NCI-H82 (cell line): ENCODE measurements around the gene SMCO3.

Source experiments
- DNase-seq: peaks from one replicate; lab custom pipeline; 2025; lab: John Stamatoyannopoulos, UW

The SMCO3 gene

DNA sequence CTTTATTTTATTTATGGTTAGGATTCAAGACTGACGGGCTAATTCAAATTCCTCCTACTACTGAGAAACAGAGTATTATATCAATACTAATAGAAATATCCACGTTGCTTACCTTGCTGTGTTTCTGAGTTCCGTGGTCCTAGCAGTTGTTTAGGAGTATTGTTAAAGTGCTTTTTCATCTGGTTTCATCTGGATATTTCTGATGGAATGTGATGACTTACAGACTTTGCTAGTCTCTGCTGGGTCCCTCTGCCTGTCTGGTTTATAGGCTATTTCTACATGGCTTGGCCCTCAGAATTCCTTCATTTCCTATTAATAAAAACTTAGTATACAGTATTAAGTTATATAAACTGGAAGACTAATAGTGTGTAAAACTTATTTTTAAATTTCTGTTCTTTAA is at the start of gene SMCO3:
SMCO3 (minus strand) TSS at position 169 of the 400 bp plus-strand sequence. CDS start 7,502 bp downstream, outside the sequence.
- no peak for DNase-seq

DNA sequence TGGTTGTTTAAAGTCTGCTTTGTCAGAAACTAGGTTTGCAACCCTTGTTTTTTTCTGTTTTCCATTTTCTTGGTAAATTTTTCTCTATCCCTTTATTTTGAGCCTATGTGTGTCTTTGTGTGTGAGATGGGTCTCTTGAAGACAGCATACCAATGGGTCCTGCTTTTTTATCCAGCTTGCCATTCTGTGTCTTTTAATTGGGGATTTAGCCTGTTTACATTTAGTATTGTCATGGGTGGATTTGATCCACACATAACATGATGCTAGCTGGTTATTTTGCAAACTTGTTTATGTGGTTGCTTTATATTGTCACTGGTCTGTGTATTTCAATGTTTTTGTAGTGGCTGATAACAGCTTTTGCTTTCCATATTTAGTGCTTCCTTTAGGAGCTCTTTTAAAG is 46.5 kb upstream of the SMCO3 start:
- no peak for DNase-seq

DNA sequence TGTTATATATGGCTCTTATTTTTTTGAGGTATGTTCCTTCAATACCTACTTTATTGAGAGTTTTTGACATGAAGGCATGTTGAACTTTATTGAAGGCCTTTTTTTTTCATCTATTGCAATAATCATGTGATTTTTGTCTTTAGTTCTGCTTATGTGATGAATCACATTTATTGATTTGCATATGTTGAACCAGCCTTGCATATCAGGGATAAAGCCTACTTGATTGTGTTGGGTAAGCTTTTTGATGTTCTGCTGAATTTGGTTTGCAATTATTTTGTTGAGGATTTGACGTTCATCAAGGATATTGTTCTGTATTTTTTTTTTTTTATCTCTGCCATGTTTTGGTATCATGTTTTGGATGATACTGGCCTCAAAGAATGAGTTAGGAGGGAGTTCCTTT is 44.5 kb upstream of the SMCO3 start:
- DNase-seq = no peak

GRCh38 chr12:14854586-14855183 is 40.7 kb upstream of the SMCO3 start:
- peak; percentile 18 for DNase-seq

DNA sequence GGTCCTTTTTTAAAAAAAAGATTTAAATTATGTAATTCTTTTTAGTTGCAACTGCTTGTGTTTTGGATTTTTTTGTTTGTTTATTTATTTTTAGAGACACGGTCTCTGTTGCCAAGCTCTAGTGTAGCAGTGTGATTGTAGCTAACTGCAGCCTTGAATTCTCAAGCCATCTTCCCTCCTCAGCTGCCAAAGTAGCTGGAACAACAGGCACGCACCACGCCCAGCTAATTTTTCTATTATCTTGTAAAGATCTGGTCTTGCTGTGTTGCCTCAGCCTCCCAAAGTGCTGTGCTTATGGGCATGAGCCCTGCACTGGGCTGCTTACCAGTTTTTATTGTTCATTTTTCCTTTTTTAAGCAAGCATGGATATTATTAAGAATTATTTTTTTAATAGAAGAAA is 40.0 kb upstream of the SMCO3 start:
- no peak for DNase-seq

- DNase-seq = no peak
Observed at GRCh38 chr12:14852880-14853279, 38.9 kb upstream of the SMCO3 start.

GRCh38 chr12:14850929-14851663 is 37.1 kb upstream of the SMCO3 start:
- no peak for DNase-seq

GRCh38 chr12:14849661-14850060 is 35.7 kb upstream of the SMCO3 start:
- DNase-seq = no peak

- DNase-seq = no peak
Observed at GRCh38 chr12:14846876-14847580, 33.0 kb upstream of the SMCO3 start.

DNA sequence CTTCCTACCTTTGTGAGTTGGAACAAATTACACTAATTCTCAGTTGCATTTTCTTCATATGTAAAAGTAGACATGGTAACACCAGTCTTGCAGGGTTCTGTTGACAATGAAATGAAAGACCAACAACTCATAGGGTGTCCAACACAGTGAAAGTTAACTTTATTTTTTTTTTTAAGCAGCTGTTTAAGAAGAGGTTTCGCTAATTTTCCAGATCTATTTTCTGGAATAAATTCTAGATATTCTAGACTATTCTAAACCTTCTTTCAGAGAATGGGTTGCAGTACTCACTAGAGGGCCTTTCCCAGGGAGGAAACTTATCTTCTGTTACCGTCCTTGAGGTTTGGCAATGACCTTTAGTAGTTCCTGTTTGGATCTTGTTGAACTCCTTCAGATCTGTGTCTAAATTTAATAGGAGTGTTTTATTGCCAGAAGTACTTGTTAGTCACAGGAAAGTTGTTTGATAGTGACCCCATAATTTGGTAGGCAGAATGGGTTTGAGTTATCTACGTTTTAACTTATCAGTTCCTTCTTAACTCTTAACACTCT is 32.1 kb upstream of the SMCO3 start:
- no peak for DNase-seq

- peak; percentile 84 for DNase-seq
Observed at GRCh38 chr12:14845350-14845750, 31.4 kb upstream of the SMCO3 start.

DNA sequence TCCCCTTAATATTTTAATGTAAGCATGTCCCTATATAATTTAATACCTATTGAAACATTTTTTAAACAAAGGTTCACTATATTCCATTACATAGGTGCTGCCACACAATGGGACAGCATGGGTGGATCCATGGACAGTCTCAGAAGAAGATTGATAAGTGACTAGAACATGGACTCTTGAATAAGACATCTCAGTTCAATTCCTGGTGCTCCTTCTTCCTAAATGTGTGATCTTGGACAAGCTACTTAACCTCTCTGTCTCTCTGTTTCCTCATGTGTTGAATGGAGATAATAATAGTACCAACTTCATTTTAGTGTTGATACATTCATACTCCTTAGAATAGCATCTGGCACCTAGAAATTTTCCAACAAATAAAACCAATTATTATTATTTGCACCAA is 30.4 kb upstream of the SMCO3 start:
- DNase-seq = no peak

- no peak for DNase-seq
Observed at GRCh38 chr12:14843425-14843887, 29.5 kb upstream of the SMCO3 start, which contains the start of gene ART4. ART4 (minus strand) TSS chr12:14843526; CDS start chr12:14843113, 413 bp downstream.

- DNase-seq = no peak
Observed at GRCh38 chr12:14842315-14842714, 28.3 kb upstream of the SMCO3 start.

GRCh38 chr12:14841761-14842160 is 27.8 kb upstream of the SMCO3 start:
- DNase-seq = no peak

- DNase-seq = no peak
Observed at GRCh38 chr12:14840616-14841015, 26.6 kb upstream of the SMCO3 start.

DNA sequence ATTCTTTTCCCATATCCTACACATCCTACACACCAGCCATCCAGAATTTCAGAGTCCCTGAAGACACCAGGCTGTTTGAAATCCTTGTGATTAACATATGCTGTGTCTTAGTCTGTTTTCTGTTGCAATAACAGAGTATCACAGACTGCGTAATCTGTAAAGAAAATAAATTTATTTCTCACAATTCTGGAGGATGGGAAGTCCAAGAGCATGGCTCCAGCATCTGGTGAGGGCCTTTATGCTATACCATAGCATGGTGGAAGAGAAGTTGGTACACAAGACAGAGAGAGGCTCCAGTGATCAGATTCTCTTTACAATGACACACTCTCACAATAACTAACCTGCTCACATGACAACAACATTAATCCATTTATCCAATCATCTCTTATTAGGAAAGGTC is 25.3 kb upstream of the SMCO3 start:
- DNase-seq = no peak

- no peak for DNase-seq
Observed at GRCh38 chr12:14836336-14837210, 22.6 kb upstream of the SMCO3 start.

GRCh38 chr12:14834509-14834908 is 20.5 kb upstream of the SMCO3 start:
- no peak for DNase-seq

GRCh38 chr12:14833952-14834351 is 20.0 kb upstream of the SMCO3 start:
- DNase-seq = no peak

- no peak for DNase-seq
Observed at GRCh38 chr12:14833336-14833735, 19.4 kb upstream of the SMCO3 start.

DNA sequence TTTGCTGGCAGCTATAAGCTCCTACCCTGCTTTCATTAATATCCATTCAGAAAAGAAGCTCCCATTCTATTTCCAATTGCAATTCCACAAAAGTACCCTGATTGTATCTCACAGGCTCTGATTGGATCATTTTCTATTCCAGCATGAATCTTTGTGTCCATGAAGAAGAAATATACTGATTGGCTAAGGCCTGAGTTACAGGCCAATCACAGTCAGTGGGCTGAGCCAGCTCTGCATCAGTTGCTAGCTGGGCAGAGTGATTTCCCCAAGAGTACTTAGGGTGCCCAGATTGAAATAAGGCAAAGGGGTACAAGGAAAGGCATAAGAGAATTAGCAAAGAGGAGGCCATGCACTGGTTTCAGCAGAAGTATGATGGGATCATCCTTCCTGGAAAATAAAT is 14.9 kb upstream of the SMCO3 start:
- DNase-seq = peak; percentile 40
